A673 (cell line): ENCODE results near the gene ANKRD44. TPM values are rescaled to one million over a fixed set of nuclear protein-coding genes. Genes with fewer than 3 reads are reported as not detected.

Source experiments
- BruUV-seq: library from RNA; stranded (reverse); fragments of 400-500 nt; replicated peaks from 2 replicates; lab custom pipeline; 2021; lab: Mats Ljungman, UMichigan
- CTCF ChIA-PET: fragments of 300-600 bp; sonication (Branson Sonifier 250); formaldehyde crosslinking; loops from one replicate; lab custom pipeline; 2022; ENCODE audit warnings: antibody characterized with exemption; lab: Charles Lee
- POLR2A ChIA-PET: fragments of 300-600 bp; sonication (Branson Sonifier 250); formaldehyde crosslinking; loops from one replicate; lab custom pipeline; 2022; ENCODE audit warnings: antibody characterized with exemption; ENCODE audit not compliant: low non-redundant PET; lab: Charles Lee
- DNase-seq: peaks from one replicate; pipeline ENCODE4 v3.0.0-alpha.2; 2015; ENCODE audit warnings: low spot score
- H3K27ac ChIP-seq: fragments of 200-600 bp; sonication (generic); 2 replicates; pipeline ENCODE4 v1.5.1; 2016; ENCODE audit warnings: mixed run types, low read depth, mild to moderate bottlenecking, mixed read lengths, antibody characterized with exemption, low read length; ENCODE audit not compliant: poor library complexity, severe bottlenecking
- H3K27me3 ChIP-seq: fragments of 200-600 bp; sonication (generic); replicated peaks from 2 replicates; pipeline ENCODE4 v1.6.1; 2017; ENCODE audit warnings: mixed run types, low read depth, mild to moderate bottlenecking, mixed read lengths, antibody characterized with exemption, low read length; ENCODE audit not compliant: insufficient read depth, poor library complexity
- H3K36me3 ChIP-seq: fragments of 200-600 bp; sonication (generic); 2 replicates; pipeline ENCODE4 v1.6.1; 2016; ENCODE audit warnings: mixed run types, mild to moderate bottlenecking, mixed read lengths, antibody characterized with exemption, low read length; ENCODE audit not compliant: insufficient read depth, poor library complexity, severe bottlenecking
- H3K4me1 ChIP-seq: fragments of 200-600 bp; sonication (generic); 2 replicates; pipeline ENCODE4 v1.6.1; 2017; ENCODE audit warnings: mixed run types, mild to moderate bottlenecking, mixed read lengths, antibody characterized with exemption, low read length; ENCODE audit not compliant: insufficient read depth, poor library complexity, severe bottlenecking
- H3K4me3 ChIP-seq: fragments of 200-600 bp; sonication (generic); 2 replicates; pipeline ENCODE4 v1.5.1; 2016; ENCODE audit warnings: low read depth, mixed run types, mild to moderate bottlenecking, mixed read lengths, low read length; ENCODE audit not compliant: poor library complexity, severe bottlenecking
- H3K9me3 ChIP-seq: fragments of 200-600 bp; sonication (generic); 2 replicates; pipeline ENCODE4 v1.6.1; 2016; ENCODE audit warnings: mixed run types, low read depth, mild to moderate bottlenecking, mixed read lengths, antibody characterized with exemption, low read length; ENCODE audit not compliant: poor library complexity, severe bottlenecking
- CTCF ChIP-seq: fragments of 300-800, 200-600 bp; sonication (generic); conservative IDR thresholded peaks from 2 replicates; pipeline ENCODE4 v1.5.1; 2017; ENCODE audit warnings: low read depth, mild to moderate bottlenecking, antibody characterized with exemption, low read length, moderate library complexity, mixed read lengths
- EZH2 ChIP-seq: fragments of 200-600 bp; sonication (generic); IDR thresholded peaks from 2 replicates; pipeline ENCODE4 v1.6.1; 2017; ENCODE audit warnings: borderline replicate concordance, low read depth, mild to moderate bottlenecking, mixed read lengths, antibody characterized with exemption, low read length; ENCODE audit not compliant: poor library complexity, severe bottlenecking
- intact Hi-C: fragments of 100-400 bp; cut with micrococcal nuclease; formaldehyde crosslinking; loops from one replicate; pipeline ENCODE4 v1.10.0; 2022; ENCODE audit not compliant: unreplicated experiment
- total RNA-seq: library from RNA; stranded (reverse); gene quantifications from 2 replicates; pipeline ENCODE4 v1.2.3, GENCODE V29; 2021

The ANKRD44 gene
- total RNA-seq, 1 experiment from 2014 or later = 17.0 TPM

- H3K27ac ChIP-seq = no peak overlapping the region
- DNase-seq = no peak
- no peaks in the 10 kb centered on the region for H3K27me3 ChIP-seq
- ChIA-PET POLR2A (no interaction called here), CTCF (no interaction called here)
- TF ChIP-seq CTCF (no peak), EZH2 (no peak)
- BruUV-seq = no TSS peak
- no peak overlapping the region for H3K4me3 ChIP-seq
- intact Hi-C loops = no loop called here
- no peaks in the 10 kb centered on the region for H3K36me3 ChIP-seq
- H3K9me3 ChIP-seq = no peaks in the 10 kb centered on the region
- peaks cover 12% of the 10 kb centered on the region for H3K4me1 ChIP-seq
Observed at GRCh38 chr2:197103363-197103762, 207.2 kb downstream of the ANKRD44 start.

- Histone ChIP-seq H3K27ac (no peak overlapping the region), H3K4me3 (no peak overlapping the region), H3K27me3 (no peaks in the 10 kb centered on the region), H3K9me3 (no peaks in the 10 kb centered on the region), H3K4me1 (peaks cover 18% of the 10 kb centered on the region), H3K36me3 (no peaks in the 10 kb centered on the region)
- TF ChIP-seq EZH2 (no peak), CTCF (no peak)
- CTCF ChIA-PET = no interaction called here
- intact Hi-C loops = no loop called here
- no TSS peak for BruUV-seq
- POLR2A ChIA-PET = no interaction called here
- no peak for DNase-seq
Observed at GRCh38 chr2:197102231-197102630, 208.3 kb downstream of the ANKRD44 start.

- H3K9me3 ChIP-seq = no peaks in the 10 kb centered on the region
- ChIA-PET CTCF (no interaction called here), POLR2A (no interaction called here)
- peaks cover 25% of the 10 kb centered on the region for H3K4me1 ChIP-seq
- TF ChIP-seq CTCF = no peak
- no peak for TF ChIP-seq EZH2
- intact Hi-C loops = no loop called here
- BruUV-seq = no TSS peak
- H3K27me3 ChIP-seq = no peaks in the 10 kb centered on the region
- H3K4me3 ChIP-seq = no peak overlapping the region
- H3K27ac ChIP-seq = no peak overlapping the region
- DNase-seq = no peak
- H3K36me3 ChIP-seq = no peaks in the 10 kb centered on the region
Observed at GRCh38 chr2:197101519-197101918, 209.1 kb downstream of the ANKRD44 start.
